SK-N-SH treated with all-trans-retinoic acid at 6 μM for 48 hours (cell line): ENCODE results near the gene THAP11.

ENCODE experiments used
- ISL1 ChIP-seq: fragments of 250-450 bp; sonication (Bioruptor Pico); IDR thresholded peaks from 2 replicates; pipeline ENCODE4 v2.1.2; 2022; ENCODE audit warnings: mild to moderate bottlenecking, moderate library complexity
- SNAI2 ChIP-seq: fragments of 250-450 bp; sonication (Bioruptor Pico); IDR thresholded peaks from 2 replicates; pipeline ENCODE4 v1.5.0; 2020; ENCODE audit warnings: mild to moderate bottlenecking, moderate library complexity
- ZFP30 ChIP-seq: fragments of 450-650 bp; formaldehyde crosslinking; IDR thresholded peaks from 2 replicates; pipeline ENCODE4 v1.5.0; 2022; ENCODE audit warnings: mild to moderate bottlenecking, moderate library complexity
- TF ChIP-seq, protein P1 (sequence below): fragments of 250-450 bp; sonication (Bioruptor Pico); IDR thresholded peaks from 2 replicates; pipeline ENCODE4 v1.8.0; 2021; ENCODE audit warnings: low read depth, mild to moderate bottlenecking, moderate library complexity, borderline replicate concordance

DNA sequence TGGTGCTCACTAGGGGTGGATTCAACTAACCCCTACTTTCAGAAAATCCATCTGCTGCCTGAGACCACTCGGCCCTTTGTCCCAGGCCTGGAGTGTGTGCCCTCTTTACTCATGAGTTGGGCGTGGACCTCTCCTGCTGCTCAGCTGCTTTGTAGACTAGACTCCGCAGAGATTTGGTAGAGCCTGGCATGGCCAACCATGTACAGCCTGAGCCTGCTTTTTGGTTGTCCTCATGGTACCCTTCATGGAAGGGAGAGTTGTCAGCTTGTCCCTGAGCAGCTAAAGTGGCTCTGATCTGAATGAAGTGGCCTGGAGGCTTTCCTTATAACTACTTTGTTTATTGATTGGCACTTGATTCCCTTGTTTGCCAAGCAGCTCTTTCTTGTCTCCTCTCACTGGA, 32.3 kb downstream of the THAP11 start:
- no peak for TF ChIP-seq ZFP30 (CRISPR knock-in tag)
- TF ChIP-seq ISL1 (CRISPR knock-in tag), result no peak
- TF ChIP-seq SNAI2 (CRISPR knock-in tag), result no peak
- TF ChIP-seq, protein P1, sequence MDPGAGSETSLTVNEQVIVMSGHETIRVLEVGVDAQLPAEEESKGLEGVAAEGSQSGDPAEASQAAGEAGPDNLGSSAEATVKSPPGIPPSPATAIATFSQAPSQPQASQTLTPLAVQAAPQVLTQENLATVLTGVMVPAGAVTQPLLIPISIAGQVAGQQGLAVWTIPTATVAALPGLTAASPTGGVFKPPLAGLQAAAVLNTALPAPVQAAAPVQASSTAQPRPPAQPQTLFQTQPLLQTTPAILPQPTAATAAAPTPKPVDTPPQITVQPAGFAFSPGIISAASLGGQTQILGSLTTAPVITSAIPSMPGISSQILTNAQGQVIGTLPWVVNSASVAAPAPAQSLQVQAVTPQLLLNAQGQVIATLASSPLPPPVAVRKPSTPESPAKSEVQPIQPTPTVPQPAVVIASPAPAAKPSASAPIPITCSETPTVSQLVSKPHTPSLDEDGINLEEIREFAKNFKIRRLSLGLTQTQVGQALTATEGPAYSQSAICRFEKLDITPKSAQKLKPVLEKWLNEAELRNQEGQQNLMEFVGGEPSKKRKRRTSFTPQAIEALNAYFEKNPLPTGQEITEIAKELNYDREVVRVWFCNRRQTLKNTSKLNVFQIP (CRISPR knock-in tag), result no peak
